Measurements from ENCODE around the gene C17orf100.
"Not testable (repeated sequence)": the region's sequence is repeated elsewhere in the genome, so short reads cannot be mapped to it uniquely, and the experiment has no call there.

C17orf100 gene

DNA sequence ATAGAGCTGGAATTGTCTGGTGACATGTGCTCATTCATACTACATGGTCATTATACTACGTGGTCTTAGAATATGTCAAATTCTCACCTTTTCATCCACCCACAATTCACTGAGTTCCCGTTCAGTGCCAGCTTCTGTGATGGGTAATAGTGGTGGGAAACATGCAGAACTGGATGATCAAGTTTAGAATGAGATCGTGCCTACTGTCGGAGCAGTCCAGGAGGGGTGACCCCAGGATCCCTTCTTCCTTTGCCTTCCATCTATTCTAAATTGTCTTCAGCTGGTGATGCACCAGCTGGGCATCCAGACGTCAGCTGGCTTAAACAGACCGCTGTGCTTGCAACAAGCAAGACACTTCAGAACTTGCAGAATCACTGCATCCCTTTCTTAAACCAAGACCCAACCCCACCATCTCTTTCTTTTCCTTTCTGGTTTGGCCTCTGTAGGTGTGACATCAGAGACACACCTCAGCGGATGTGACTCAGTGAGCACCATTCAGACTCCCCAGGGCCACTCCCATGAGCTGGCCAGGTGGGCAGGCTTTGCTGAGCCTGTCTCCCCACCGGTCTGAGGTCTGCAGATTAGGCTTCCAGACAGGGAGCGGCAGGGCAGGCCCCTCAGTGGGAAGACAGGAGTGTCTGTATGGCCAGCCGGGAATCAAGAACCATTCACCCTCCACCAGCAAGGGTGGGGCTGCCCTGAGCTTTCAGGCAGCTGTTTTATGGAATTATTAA, 18.1 kb downstream of the C17orf100 start:
- DNase-seq: no peak

DNA sequence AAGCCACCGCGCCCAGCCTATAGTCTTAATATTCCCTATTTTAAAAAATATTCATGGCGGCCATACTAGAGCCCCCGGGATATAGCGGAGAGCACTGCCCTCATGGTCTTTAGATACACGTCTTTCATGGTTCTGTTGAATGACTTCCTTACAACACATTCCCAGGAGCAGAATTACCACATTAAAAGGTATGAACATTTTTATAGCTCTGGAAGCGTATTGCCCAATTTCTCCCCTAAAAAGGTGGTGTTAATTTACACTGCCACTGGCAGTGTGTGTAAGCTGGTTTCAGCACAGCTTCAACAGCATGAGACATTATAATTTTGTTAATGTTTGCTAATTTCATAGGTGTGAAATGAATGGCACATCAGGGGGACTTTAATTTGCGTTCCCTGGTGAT, 19.0 kb downstream of the C17orf100 start:
- no peak for DNase-seq

DNA sequence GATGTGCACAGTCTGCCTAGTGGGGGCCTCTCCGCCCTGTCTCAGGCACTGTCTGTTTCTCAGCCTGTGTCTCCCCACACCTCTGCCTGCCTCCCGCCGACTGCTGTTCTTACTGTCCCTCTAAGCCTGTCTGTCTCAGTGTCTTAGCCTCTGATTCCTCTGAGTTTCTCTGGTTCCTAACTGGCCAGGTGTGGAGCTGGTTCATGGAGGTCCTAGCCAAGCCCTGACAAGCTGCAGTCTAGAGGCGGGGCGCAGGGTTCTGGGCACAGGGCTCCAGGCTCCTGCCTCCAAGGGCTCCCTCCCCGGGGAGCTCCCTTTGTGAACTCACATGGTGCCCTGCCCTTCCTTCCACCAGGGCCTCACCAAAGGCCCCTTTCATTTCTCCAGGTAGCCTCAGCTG, 19.4 kb downstream of the C17orf100 start:
- DNase-seq: no peak

- no peak for DNase-seq
These were observed 19.9 kb downstream of the C17orf100 start for GRCh38 chr17:6671431-6671830.

DNA sequence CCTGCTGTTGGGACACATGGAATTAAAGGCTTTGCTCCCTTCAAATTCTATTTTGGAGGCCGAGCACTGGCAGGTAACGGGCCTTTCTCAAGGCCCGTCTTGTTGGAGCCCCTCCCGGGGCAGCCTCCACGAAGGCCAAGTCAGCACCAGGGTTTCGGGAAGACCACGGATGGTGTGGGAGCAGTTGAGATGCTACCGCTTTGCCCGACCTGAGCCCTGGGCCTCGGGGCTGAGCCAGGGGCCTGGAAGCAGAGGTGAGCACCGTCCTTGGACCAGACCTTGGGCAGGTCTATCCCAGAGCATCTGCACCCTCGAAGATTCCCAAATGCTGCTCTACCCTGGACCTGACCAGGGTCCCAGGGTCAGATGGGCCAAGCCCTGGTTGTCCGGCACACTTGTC, 23.0 kb downstream of the C17orf100 start:
- no peak for DNase-seq

DNA sequence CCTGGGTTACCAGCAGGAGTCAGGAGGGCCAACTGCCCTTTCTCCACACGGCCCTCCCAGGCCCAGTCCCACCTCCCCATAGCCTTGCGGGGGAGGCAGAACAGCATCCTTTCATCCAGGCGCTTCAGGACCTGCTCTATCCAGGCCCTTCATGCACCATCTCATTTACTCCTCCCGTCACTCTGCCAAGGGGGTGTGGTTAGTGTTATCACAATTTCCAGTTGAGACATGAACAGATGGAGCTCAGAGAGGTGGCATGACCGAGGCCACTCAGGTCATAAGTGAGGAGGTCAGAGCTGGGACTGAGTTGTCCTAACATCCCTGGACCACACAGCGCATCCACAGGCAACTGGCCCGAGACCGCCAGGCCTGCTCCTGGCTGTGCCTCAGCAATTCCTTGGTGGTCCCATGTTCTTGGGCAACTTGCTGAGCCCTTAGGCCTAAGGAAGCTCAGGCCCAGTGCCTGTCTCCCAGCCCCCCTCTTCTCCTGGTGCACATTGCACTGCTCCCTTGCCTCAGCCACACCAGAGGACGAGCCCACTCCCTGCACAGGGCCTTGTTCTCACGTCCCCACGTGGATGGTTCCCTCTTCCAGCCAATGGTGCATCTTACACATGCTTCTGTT, 23.8 kb downstream of the C17orf100 start:
- DNase-seq: no peak

DNA sequence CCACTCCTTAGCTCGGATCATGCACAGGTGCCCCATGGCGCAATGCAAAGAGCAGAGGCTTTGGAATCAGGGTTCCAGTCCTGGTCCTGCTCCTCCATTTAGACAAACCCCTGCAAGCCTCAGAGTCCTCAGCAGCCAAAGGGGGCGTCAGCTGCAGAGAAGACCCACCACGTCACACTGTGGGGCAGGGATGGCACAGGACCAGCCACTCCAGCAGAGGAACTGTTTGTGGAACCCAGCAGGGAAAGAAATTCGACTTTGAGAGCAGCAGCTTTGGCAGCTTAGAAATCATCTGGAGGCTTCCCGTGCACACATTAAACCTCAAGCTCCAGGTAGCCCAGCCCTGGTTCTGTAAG, 25.2 kb downstream of the C17orf100 start:
- no peak for DNase-seq

DNA sequence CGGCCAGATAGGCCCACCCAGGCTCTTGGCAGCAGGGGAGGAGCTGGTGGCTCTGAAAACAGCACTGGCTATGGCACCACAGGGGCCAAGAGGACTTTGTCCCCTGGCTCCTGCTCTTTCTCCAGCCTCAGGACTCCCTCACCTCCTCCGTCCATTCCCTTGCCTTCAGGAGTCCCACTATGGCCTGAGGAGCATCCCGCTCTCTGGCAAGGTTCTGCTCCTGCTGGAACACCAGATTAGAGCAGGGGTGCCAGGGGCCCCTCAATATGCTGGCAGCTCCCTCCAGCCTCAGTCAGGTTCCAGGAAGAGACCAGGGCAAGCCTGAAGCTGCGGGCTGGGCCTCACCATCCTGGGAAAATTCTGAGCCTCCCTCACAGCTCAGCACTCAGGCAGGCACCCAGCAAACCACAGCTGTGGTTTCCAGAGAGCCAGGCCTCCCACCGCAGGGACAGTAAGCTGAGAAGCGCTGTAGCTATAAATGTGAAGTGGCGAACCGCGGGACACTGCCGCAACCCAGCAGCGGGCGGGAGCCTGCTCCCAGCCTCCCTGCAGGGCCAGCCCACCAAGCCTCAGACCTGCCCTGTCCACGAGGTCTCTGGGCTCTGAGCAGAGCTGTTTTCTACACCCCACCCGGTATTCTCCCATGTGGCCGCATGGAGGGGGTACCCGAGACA, 25.7 kb downstream of the C17orf100 start:
- DNase-seq: no peak

DNA sequence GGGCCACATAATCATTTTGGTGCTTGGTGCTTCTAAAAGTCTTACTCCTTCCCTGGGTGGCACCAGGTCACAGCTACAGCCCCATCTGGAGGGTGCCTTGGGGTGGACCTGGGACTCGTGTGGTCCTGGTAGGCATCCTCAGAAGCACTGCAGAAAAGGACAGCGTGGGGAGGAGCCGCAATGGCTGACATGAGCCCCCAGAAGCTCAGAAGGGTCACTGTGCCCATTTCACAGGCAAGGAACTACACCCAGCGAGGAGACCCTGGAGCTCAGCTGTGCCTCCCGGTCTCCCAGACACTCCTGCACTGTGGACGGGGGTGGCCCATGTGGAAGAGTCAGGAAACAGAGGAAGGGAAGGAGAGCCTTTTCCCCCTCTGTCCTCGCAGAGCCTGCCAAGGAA, 26.4 kb downstream of the C17orf100 start:
- no peak for DNase-seq

GRCh38 chr17:6679241-6679640, 27.7 kb downstream of the C17orf100 start:
- no peak for DNase-seq

DNA sequence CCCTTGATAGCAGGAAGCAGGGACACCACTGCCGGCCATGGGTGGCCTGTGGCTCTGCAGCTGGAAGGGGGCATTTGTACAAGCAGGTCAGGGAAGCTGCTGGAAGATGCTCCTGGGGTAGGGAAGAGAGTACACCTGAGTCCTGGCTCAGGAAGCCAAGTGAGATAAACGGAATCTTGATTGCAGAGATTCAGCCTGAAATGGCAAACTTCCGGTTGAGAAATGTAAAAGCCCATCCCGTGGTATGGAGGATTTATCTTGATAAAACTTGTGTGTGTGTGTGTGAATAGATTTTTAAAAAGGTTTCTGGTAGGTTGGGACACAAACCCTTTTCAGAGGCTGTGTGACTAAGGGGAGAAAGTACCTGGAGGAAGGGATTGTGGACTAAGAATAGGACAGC, 29.6 kb downstream of the C17orf100 start:
- no peak for DNase-seq

GRCh38 chr17:6681671-6682070, 30.1 kb downstream of the C17orf100 start:
- DNase-seq: no peak

GRCh38 chr17:6682339-6682738, 30.8 kb downstream of the C17orf100 start:
- DNase-seq: no peak

- no peak for DNase-seq
These were observed 31.6 kb downstream of the C17orf100 start for GRCh38 chr17:6683081-6683684.

GRCh38 chr17:6683730-6684459, 32.3 kb downstream of the C17orf100 start:
- no peak for DNase-seq

DNA sequence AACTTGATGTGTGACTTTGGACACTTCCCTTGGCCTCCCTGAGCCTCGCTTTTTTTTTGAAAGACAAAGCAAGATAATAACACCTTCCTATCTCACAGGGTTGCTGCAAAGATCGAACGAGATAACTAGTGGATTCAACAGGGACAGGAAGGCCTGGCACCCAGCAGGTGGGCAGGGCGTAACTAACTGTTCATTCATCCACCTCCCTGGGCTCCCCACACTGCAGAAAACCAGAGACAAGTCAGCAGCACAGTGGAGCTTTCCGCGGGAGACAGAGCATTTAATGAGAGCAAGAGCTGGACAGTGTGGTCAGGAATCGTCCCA, 32.9 kb downstream of the C17orf100 start:
- no peak for DNase-seq

GRCh38 chr17:6684881-6685767, 33.6 kb downstream of the C17orf100 start:
- DNase-seq: no peak

GRCh38 chr17:6686026-6686425, 34.5 kb downstream of the C17orf100 start:
- no peak for DNase-seq

- DNase-seq: no peak
These were observed 37.4 kb downstream of the C17orf100 start for GRCh38 chr17:6688944-6689343.

- DNase-seq: no peak
These were observed 39.1 kb downstream of the C17orf100 start for GRCh38 chr17:6690641-6691040.

DNA sequence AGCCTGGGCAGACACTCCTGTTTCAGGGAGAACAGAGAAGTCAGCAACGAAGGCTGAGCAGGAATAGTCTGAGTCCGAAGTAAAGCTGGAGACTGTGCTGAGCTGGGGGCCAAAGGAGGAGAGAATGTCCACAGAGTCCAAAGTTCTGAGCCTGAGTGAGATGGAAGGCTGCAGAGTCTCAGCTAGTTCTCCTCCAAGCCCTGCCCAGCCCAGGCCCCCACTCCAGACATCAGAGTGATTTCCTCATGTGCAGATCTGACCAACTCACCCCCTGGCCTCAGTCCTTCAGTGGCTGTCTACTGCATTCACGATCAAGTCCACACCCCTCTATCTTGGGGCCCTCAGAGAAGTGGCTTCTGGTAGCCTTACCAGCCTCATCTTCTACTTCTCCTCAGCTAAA, 40.0 kb downstream of the C17orf100 start:
- DNase-seq: no peak

GRCh38 chr17:6691958-6692357, 40.4 kb downstream of the C17orf100 start:
- DNase-seq: not testable (repeated sequence)

Data from stimulated activated naive CD4-positive, alpha-beta T cell (primary cell).